Iris pigment epithelial cell (primary cell): Measurements from ENCODE around the gene SFXN3.
A peak's percentile ranks its signal among the peaks of the same experiment; 100 is the strongest.

ENCODE experiments used
- DNase-seq: peaks from one replicate; pipeline ENCODE4 v3.0.0-alpha.2; 2011; ENCODE audit warnings: low read depth

SFXN3 gene

GRCh38 chr10:101056365-101057151 lies 25.5 kb downstream of the SFXN3 start:
- DNase-seq: no peak

- DNase-seq: peak; percentile 90
Measured at GRCh38 chr10:101060036-101060950, 29.3 kb downstream of the SFXN3 start.

GRCh38 chr10:101060951-101061623 lies 30.1 kb downstream of the SFXN3 start:
- peak; percentile 90 for DNase-seq

DNA sequence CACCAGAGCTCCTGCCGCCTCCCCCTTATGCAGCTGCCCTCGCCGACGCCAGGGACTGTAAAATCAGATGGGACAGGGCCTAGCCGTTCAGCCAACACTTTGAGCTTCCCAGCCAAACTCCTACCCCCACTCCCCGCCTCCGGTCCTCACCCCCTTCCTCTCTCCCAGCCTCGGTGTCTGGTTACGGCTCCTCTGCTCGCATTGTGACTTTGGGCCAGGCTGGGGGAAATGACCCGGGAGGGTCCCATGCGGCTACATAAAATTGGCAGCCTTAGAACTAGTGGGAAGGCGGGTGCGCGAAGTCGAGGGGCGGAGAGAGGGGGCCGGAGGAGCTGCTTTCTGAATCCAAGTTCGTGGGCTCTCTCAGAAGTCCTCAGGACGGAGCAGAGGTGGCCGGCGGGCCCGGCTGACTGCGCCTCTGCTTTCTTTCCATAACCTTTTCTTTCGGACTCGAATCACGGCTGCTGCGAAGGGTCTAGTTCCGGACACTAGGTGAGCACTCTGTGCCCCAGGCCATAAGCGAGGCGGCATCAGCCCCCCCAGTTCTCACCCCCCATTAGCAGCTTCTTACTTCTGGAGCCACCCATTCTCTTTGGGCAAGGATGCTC lies 30.7 kb downstream of the SFXN3 start, which contains the start of gene KAZALD1:
Gene KAZALD1 (plus strand): TSS at position 366 of the 608 bp plus-strand sequence. CDS start 604 bp downstream, outside the sequence.
- DNase-seq: peak; percentile 69

DNA sequence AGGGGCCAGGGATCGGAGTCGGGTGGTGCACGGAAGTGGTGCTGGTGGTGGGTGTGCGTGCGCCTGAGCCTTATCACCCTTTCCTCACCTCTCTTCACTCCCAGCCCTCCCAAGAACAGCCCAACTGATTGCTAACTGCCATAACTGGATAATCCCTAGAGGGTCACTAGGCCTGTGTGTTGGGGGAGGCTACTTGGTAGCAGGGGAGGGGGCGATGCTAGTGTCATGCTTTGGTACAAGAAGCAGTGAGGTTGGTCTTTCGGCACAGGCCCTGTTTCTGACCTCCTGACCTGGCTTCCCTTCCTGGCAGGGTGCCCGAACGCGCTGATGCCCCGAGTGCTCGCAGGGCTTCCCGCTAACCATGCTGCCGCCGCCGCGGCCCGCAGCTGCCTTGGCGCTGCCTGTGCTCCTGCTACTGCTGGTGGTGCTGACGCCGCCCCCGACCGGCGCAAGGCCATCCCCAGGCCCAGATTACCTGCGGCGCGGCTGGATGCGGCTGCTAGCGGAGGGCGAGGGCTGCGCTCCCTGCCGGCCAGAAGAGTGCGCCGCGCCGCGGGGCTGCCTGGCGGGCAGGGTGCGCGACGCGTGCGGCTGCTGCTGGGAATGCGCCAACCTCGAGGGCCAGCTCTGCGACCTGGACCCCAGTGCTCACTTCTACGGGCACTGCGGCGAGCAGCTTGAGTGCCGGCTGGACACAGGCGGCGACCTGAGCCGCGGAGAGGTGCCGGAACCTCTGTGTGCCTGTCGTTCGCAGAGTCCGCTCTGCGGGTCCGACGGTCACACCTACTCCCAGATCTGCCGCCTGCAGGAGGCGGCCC lies 31.4 kb downstream of the SFXN3 start:
- DNase-seq: peak; percentile 50

- no peak for DNase-seq
Measured at GRCh38 chr10:101063050-101063525, 32.1 kb downstream of the SFXN3 start.

DNA sequence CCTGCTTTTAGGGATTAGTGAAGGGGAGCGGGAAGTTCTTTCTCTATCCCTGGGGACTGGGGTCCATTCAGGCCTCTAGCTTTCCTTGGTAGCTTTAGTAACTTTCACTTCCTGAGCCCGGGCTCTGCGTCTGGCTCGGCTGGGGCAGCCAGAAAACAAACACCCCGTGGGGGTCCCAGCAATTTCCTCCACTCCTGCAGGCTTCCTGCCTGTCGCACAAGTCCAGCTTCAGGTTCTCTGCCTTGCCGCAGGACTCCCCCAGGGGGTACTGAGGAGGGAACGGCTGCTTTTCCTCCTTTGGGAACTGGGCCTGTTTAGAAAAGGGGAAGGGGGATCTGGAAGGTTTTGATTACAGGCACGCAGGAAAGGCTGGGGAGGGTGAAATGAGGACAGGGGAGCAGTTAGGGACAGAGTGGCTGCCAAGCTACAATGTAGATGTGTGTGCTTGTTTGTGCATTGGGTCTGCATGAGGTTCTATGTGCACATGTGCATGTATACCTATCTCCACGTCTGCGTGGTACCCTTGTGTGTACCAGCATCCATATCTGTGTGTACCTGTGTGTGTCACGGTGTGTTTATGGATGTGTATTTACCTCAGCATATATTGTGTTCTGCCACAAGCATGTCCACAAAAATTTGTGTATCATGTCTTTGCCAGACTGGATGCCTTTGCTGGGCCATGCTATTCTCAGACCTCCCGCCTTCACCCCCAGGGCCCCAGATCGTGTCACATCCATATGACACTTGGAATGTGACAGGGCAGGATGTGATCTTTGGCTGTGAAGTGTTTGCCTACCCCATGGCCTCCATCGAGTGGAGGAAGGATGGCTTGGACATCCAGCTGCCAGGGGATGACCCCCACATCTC lies 32.7 kb downstream of the SFXN3 start:
- no peak for DNase-seq

GRCh38 chr10:101064415-101065030 lies 33.5 kb downstream of the SFXN3 start:
- no peak for DNase-seq

DNA sequence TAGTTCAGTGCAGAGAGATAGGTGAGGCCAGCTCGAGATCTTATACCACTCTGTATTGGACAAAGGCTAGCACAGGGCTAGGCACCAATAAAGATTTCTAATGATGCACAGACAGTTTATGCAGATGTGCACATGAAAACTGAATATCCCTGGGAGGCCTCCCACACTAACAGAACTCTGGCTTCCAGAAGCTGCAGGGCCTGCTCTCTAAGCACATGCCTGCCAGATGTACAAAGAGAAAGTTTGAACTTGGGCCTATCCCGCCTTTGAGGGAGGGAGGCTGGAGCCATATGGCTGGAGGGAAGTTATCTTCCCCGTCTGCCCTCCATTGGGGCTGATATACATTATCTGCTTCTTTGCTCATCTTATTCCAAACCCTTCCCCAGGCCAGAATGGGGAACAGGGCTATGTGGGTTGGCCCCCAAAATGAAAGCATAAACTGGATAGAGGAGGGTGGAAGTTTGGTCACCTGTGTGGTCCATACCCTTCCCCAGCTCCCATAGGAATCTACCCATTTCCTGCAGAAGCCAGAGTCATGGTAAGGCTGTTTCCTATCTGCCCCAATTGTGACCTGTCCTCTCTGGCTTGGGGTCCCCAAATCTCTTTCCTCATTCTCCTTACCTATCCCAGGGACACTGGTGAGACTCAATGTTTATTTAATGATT lies 34.6 kb downstream of the SFXN3 start:
- DNase-seq: peak; percentile 21

GRCh38 chr10:101066146-101066895 lies 35.3 kb downstream of the SFXN3 start:
- peak; percentile 52 for DNase-seq

DNA sequence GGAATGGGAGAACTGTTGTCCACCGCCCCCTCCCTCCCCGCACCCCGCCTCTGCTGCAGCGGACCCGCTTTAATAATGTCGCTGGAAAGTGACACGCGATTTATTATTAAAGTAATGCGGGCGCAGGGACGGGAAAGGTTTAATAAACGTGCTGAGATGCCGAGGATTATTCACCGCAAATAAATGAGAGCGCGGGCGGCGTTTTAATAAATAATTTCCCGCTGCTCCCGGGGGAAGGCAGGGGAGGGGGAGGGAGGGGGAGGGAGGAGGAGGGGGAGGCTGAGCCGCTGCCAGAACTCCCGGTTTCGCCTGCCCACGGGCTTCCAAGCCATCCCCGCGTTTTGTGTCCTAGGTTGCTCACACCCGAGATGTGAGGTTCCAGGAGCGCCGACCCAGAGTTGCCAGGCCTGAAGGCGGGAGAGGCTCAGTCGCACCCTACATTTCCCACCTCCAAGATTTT lies 35.9 kb downstream of the SFXN3 start:
- DNase-seq: no peak

GRCh38 chr10:101067356-101068083 lies 36.5 kb downstream of the SFXN3 start:
- DNase-seq: peak; percentile 74

GRCh38 chr10:101069441-101069840 lies 38.4 kb downstream of the SFXN3 start:
- no peak for DNase-seq

DNA sequence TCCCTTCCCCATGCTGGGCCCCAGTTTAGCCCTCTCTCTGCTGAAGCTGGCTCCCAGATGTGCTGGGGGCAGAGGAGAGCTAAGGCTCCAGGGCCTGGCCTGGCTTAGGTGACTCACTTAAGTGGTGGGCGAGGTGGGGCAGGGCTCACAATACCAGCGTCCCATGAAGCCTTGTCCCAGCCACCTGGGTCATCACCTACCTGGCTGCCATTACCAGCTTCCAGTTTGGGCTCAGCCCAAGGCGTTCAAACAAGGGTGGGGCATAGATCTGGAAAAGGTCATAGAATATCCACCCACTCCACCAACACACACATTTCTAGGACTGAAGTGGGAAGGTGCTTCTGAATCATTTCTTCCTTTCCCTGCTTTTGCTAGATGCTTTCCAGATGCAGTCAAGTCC lies 39.1 kb downstream of the SFXN3 start:
- no peak for DNase-seq

- DNase-seq: peak; percentile 47
Measured at GRCh38 chr10:101071267-101071884, 40.3 kb downstream of the SFXN3 start.

GRCh38 chr10:101071885-101072433 lies 40.9 kb downstream of the SFXN3 start:
- DNase-seq: no peak
